GM19351 (cell line): Measurements from ENCODE around the gene RCCD1.
A peak's percentile ranks its signal among the peaks of the same experiment; 100 is the strongest.
"Not testable (repeated sequence)": the region's sequence is repeated elsewhere in the genome, so short reads cannot be mapped to it uniquely, and the experiment has no call there.

ENCODE experiments used
- ATAC-seq: cut with Tn5 transposase; IDR thresholded peaks from one replicate; pipeline ENCODE4 v1.9.1; 2021; ENCODE audit warnings: mild to moderate bottlenecking, moderate library complexity; ENCODE audit not compliant: unreplicated experiment

The RCCD1 gene

GRCh38 chr15:90917569-90917968 lies 37.1 kb upstream of the RCCD1 start:
- no peak for ATAC-seq

GRCh38 chr15:90918034-90918788 lies 36.5 kb upstream of the RCCD1 start:
- ATAC-seq: no peak

- no peak for ATAC-seq
These were observed 35.8 kb upstream of the RCCD1 start for GRCh38 chr15:90918835-90919234.

DNA sequence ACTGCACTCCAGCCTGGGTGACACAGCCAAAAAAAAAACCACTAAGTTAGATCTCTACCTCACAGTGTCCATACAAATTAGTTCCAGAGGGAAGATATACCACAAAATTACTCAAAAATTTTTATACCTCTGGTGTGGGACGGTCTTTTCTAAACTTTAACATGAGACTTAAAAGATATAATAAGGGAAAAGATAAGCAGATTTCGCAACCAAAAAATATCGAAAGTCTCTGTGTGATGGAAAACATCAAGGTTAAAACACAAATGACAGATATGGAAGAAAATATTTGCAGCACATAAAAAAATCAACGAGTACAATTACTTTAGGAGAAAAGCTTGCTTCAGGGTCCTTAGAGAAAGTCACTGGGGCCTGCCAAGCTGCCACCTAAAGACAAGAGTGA lies 32.8 kb upstream of the RCCD1 start:
- ATAC-seq: no peak

DNA sequence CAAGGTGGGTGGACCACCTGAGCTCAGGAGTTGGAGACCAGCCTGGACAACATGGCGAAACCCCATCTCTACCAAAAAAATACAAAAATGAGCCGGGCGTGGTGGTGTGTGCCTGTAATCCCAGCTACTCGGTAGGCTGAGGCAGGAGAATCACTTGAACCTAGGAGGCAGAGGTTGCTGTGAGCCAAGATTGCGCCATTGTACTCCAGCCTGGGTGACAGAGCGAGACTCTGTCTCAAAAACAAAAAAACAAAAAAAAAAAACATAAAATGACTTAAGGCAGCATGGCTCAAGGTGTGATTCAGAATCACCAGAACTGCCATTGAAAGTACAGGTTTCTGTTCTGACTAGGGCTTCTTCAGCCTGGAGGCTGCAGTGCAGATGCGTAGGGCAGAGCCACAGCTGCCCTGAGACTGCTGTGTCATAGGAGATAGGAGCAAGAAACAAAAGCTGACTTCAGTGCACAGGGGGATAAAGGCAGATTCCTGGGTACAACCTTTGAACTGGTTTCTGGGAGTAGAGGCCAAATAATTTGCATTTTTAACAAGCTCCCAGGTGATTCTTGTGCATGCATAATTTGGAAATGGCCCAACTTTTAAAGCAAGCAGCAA lies 31.9 kb upstream of the RCCD1 start:
- ATAC-seq: peak; percentile 76

DNA sequence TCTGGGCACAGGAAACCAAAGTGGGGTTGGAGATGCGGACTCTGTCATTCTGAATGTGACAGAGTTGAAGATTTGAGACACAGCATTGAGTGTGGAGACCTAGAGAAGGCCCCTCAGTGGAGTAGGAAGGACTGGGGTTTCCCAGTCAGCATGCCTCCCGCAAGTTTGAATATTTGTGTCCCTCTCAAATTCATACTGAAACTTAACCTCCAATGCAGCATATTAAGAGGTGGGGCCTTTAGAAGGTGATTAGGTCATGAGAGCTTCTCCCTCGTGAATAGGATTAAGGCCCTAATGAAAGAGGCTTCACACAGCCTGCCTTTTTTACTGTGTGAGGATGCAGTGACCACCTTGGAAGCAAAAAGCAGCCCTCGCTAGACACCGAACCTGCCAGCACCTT lies 30.3 kb upstream of the RCCD1 start:
- peak; percentile 72 for ATAC-seq

GRCh38 chr15:90926766-90927165 lies 27.9 kb upstream of the RCCD1 start:
- ATAC-seq: not testable (repeated sequence)

DNA sequence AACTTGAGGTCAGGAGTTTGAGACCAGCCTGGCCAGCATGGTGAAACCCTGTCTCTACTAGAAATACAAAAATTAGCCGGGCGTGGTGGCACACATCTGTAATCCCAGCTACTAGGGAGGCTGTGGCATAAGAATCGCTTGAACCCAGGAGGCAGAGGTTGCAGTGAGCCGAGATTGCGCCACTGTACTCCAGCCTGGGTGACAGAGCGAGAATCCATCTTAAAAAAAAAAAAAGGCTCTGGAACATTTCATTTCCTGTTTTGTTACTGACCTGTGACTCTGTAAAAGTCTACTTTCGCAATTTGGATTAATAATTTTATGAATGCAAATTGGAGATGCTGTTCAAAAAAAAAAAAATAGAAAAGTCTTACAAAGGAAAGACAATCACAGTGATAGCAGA lies 26.6 kb upstream of the RCCD1 start:
- ATAC-seq: not testable (repeated sequence)

DNA sequence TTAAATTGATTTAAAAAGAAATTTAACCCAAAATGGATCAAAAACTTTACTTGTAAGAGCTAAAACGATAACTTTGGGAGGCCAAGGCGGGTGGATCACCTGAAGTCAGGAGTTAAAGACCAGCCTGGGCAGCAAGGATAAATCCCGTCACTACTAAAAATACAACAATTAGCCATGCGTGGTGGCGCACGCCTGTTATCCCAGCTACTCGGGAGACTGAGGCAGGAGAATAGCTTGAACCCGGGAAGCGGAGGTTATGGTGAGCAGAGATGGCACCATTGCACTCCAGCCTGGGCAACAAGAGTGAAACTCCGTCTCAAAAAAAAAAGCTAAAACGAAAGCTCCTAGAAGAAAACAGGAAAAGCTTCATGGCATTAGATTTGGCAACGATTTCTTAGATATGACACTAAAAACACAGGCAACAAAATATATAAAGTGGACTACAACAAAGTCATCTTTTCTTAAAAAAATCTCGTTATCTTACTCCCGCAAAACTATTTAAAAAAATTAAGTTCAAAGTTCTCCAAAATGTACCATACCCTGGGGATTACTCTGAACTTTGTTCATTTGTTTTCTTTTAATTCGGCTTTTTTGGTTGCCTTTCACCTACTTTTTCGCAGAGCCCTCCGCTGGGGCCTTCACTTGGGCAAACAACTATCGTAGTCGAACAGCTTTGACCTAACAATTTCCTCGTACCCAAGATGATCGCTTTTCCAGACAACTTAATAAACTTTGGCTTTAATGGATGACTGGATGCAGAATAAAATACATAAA lies 25.3 kb upstream of the RCCD1 start:
- ATAC-seq: no peak

- no peak for ATAC-seq
These were observed 23.7 kb upstream of the RCCD1 start for GRCh38 chr15:90930861-90931574.

- no peak for ATAC-seq
These were observed 23.2 kb upstream of the RCCD1 start for GRCh38 chr15:90931575-90931827.

DNA sequence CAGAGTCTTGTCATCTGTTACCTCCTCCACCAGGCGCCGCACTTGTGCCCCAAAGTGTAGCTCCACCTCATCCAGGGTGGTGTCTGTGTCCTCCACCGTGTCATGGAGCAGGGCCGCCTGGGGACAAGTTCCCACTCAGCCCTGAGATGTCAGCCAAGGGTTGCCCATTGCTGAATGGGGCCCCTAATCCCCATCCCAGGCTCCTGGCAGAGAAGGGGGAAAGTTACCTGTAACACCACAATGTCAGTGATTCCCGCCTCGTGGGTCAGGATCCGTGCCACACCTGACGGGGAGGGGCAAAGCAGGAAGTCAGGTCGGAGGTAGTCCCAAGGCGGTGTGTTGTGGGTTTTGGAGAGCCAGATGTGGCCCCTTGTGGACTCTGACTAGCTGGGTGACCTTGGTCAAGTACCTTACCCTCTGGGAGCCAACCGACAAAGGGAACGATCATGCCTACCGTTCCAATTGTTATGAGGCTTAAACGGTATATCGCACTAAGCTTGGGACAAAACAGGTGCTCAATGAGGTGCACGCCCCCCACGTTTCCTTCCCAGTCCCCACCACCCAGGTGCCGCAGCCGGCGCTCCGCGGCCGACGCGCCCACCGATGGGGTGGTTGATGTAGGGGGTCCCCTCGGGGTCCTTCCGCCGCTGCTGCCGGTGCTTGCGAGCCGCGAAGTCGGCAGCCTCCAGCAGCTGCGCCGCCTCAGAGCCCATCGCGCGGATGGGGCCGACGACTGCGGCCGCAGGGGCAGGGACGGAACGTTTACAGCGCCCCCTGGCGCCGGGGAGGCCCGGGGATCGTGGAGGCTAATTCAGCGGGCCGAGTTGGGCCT lies 22.6 kb upstream of the RCCD1 start, which contains the start of gene HDDC3:
Gene HDDC3, minus strand, starts transcription at position 722 of the 832 bp plus-strand sequence. Its CDS starts 9 bp downstream, at position 713.
- peak; percentile 43 for ATAC-seq

DNA sequence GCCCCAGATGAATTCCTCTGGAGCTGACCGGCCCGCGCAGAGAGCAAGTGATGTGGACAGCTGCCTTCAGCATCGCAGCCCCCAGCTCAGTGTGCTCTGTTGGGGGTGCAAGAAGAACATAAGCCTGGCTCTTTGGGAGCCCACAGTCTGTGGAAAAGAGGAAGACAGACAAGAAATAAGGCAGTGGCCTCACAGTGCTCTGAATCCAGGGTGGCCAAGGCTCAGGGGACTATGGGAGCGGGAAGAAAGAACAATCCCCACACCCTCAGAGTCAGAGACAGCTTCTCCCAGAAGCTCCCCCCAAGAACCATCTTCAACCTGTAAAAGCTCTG lies 22.1 kb upstream of the RCCD1 start:
- ATAC-seq: no peak

GRCh38 chr15:90933301-90933700 lies 21.4 kb upstream of the RCCD1 start:
- ATAC-seq: no peak

DNA sequence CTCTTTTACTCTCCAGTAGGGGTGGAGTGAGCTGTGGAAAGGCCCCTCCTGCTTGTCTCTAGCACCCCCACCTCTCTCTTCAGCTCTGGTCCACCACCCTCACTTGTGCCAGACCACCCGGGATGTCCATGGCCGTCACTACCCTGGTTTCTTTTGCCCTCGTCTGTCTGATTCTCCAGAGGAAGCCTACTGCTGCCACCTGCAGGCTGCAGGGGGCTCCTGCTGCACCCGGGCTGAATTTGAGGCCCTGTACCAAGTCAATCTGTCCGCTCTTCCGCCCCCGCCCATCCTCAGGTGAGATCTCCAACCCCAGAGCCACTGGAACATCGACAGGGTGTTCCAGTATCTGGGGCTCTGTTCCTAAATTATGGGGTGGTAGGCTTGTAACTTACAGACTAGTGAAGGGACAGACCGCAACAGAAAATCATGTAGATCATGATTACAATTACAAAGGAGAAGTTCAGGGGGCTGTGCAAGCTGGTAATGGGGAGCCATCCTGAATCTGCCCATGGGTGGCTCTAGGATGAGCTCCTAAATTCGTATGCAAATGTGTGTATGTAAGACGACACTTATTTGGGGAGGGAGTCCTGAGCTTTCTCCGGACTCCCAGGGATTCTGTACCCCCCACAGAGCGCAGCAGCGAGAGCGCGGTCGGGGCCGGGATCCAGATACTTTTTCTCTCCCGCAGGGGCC lies 20.3 kb upstream of the RCCD1 start:
- peak; percentile 41 for ATAC-seq

DNA sequence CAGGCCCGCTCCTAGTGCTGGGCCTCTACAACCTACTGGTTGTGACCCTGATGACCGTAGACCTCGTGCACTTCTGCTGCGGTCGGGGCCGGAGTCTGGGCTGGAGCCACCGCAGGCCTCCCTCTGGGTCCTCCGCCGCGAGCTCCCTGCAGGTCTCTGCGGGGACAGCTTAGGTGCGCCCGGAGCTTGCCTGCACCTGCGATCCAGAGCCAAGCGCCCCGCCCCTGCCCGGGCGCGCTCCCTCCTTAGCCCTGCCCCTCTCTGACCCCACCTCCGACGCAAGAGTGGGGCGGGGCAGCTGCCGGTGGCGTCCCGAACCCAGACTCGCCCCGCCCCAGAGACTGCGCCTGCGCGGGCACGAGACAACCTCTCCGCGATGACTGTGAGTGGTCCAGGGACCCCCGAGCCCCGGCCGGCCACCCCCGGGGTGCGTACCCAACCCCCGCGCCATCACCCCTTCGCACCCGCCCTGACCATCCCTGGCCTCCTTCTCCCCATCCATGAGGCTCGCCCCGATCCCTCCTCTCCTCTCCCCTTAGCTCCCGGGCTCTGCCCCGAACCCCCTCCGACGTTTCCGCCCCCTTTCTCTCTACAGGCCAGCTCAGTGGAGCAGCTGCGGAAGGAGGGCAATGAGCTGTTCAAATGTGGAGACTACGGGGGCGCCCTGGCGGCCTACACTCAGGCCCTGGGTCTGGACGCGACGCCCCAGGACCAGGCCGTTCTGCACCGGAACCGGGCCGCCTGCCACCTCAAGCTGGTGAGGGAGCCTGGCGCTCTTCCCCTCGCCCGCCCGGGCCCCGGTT lies 19.5 kb upstream of the RCCD1 start, which contains the start of gene UNC45A:
Gene UNC45A, plus strand, starts transcription at position 337 of the 803 bp plus-strand sequence. Its CDS starts 40 bp downstream, at position 377.
- peak; percentile 61 for ATAC-seq

DNA sequence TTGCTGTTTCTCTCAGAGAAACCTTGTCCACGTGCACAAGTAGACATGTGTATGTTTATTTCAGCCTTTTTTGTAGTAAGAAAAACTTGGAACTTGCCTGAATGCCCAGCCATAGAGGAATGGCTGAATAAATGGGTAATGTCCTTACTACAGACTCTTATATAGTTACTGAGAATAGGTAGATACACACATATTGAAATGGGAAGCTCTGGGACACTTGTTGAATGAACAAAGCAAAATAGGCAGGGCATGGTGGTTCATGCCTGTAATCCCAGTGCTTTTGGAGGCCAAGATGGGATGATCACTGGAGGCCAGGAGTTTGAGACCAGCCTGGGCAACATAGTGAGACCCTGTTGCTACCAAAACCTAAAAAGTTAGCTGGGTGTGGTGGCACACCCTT lies 17.9 kb upstream of the RCCD1 start:
- ATAC-seq: no peak

- ATAC-seq: no peak
These were observed 16.4 kb upstream of the RCCD1 start for GRCh38 chr15:90938261-90938660.

GRCh38 chr15:90939756-90940155 lies 14.9 kb upstream of the RCCD1 start:
- no peak for ATAC-seq
